ENCODE data around the gene STX8.

Gene STX8

GRCh38 chr17:9239793-9240658 is 335.6 kb downstream of the STX8 start:
- peak; percentile 41 for DNase-seq (ENCODE audit: low read depth)

- DNase-seq (ENCODE audit: low read depth): no peak
Measured at GRCh38 chr17:9239246-9239792, 336.3 kb downstream of the STX8 start.

GRCh38 chr17:9238340-9239245 is 337.0 kb downstream of the STX8 start:
- no peak for DNase-seq (ENCODE audit: low read depth)

GRCh38 chr17:9237661-9238301 is 337.8 kb downstream of the STX8 start:
- no peak for DNase-seq (ENCODE audit: low read depth)

GRCh38 chr17:9237053-9237410 is 338.6 kb downstream of the STX8 start:
- DNase-seq (ENCODE audit: low read depth): no peak

GRCh38 chr17:9236286-9237052 is 339.2 kb downstream of the STX8 start:
- DNase-seq (ENCODE audit: low read depth): no peak

- DNase-seq (ENCODE audit: low read depth): no peak
Measured at GRCh38 chr17:9235346-9235745, 340.3 kb downstream of the STX8 start.

GRCh38 chr17:9234389-9234945 is 341.2 kb downstream of the STX8 start:
- DNase-seq (ENCODE audit: low read depth): no peak

- DNase-seq (ENCODE audit: low read depth): no peak
Measured at GRCh38 chr17:9233761-9234160, 341.9 kb downstream of the STX8 start.

GRCh38 chr17:9233271-9233599 is 342.4 kb downstream of the STX8 start:
- DNase-seq (ENCODE audit: low read depth): no peak

GRCh38 chr17:9232591-9233270 is 342.9 kb downstream of the STX8 start:
- DNase-seq (ENCODE audit: low read depth): peak; percentile 22

GRCh38 chr17:9232155-9232475 is 343.5 kb downstream of the STX8 start:
- DNase-seq (ENCODE audit: low read depth): no peak

GRCh38 chr17:9231449-9232154 is 344.0 kb downstream of the STX8 start:
- no peak for DNase-seq (ENCODE audit: low read depth)

GRCh38 chr17:9230861-9231260 is 344.8 kb downstream of the STX8 start:
- no peak for DNase-seq (ENCODE audit: low read depth)

GRCh38 chr17:9230346-9230745 is 345.3 kb downstream of the STX8 start:
- no peak for DNase-seq (ENCODE audit: low read depth)

- DNase-seq (ENCODE audit: low read depth): no peak
Measured at GRCh38 chr17:9229826-9230201, 345.8 kb downstream of the STX8 start.

- no peak for DNase-seq (ENCODE audit: low read depth)
Measured at GRCh38 chr17:9229160-9229825, 346.3 kb downstream of the STX8 start.

GRCh38 chr17:9228408-9229159 is 347.0 kb downstream of the STX8 start:
- peak; percentile 49 for DNase-seq (ENCODE audit: low read depth)

GRCh38 chr17:9227819-9228407 is 347.7 kb downstream of the STX8 start:
- DNase-seq (ENCODE audit: low read depth): no peak

Data from amniotic epithelial cell (primary cell).